Lung (tissue), 12 donors: ENCODE measurements around the gene FER1L5. TPM values are rescaled to one million over a fixed set of nuclear protein-coding genes. Genes with fewer than 3 reads are reported as not detected.

Source experiments
- ATAC-seq: fragments of 200-7000 bp; cut with Tn5 transposase; one replicate; pipeline ENCODE4 v1.9.1; 2020; ENCODE audit warnings: moderate number of reproducible peaks; ENCODE audit not compliant: insufficient read depth, low FRiP score
- DNase-seq, 3 donors: peaks; one replicate each; pipeline ENCODE4 v3.0.0-alpha.2; 2013 to 2017
- H3K27ac ChIP-seq, 2 donors: one replicate each; pipeline ENCODE4 v1.5.1; 2013; ENCODE audit warnings: mild to moderate bottlenecking in 2 of 2, moderate library complexity in 2 of 2, control low read depth in 1 of 2, inconsistent platforms in 1 of 2, low read depth in 1 of 2, low read length in 1 of 2
- H3K27me3 ChIP-seq, 3 donors: one replicate each; pipeline ENCODE4 v1.5.1; 2013; ENCODE audit warnings: low read length in 2 of 3; ENCODE audit not compliant: control insufficient read depth in 3 of 3, insufficient read depth in 3 of 3
- H3K36me3 ChIP-seq, 4 donors: one replicate each; pipeline ENCODE4 v1.5.1; 2013; ENCODE audit warnings: low read length in 4 of 4, mild to moderate bottlenecking in 1 of 4, moderate library complexity in 1 of 4; ENCODE audit not compliant: control insufficient read depth in 4 of 4, insufficient read depth in 4 of 4
- H3K4me1 ChIP-seq, 5 donors: one replicate each; pipeline ENCODE4 v1.5.1; 2013; ENCODE audit warnings: low read length in 5 of 5, mild to moderate bottlenecking in 2 of 5, moderate library complexity in 1 of 5; ENCODE audit not compliant: control insufficient read depth in 5 of 5, insufficient read depth in 5 of 5
- H3K4me3 ChIP-seq: one replicate; pipeline ENCODE4 v1.5.1; 2013; ENCODE audit warnings: mild to moderate bottlenecking, control low read depth, moderate library complexity
- H3K9ac ChIP-seq, 2 donors: one replicate each; pipeline ENCODE4 v1.5.1; 2013; ENCODE audit warnings: low read length in 2 of 2, control low read depth in 1 of 2; ENCODE audit not compliant: insufficient read depth in 1 of 2
- H3K9me3 ChIP-seq, 4 donors: one replicate each; pipeline ENCODE4 v1.5.1; 2013; ENCODE audit warnings: low read length in 3 of 4, mild to moderate bottlenecking in 1 of 4, moderate library complexity in 1 of 4; ENCODE audit not compliant: control insufficient read depth in 4 of 4, insufficient read depth in 3 of 4
- WGBS, 2 donors: extraction: QIAGEN DNeasy Blood & Tissue Kit; methylation state at CpG; one replicate each; pipeline ENCODE4 v1.1.7; 2013; 5-methylcytosine and 5-hydroxymethylcytosine counted together
- polyA plus RNA-seq, 2 donors: library from polyadenylated mRNA; stranded (reverse); fragments of 200-250 nt; gene quantifications; one replicate each; pipeline ENCODE4 v1.2.1, GENCODE V29; 2013
- total RNA-seq, 2 donors: library from RNA; depleted of rRNA in 1 of 2; stranded (reverse); fragments of >200 nt in 1 of 2; gene quantifications; one replicate each; pipeline ENCODE4 v1.2.1, GENCODE V29; 2014 to 2021
- TF ChIP-seq, protein P1 (sequence below): IDR thresholded peaks from 2 replicates; pipeline ENCODE4 v1.5.1; 2012; ENCODE audit warnings: mild to moderate bottlenecking; ENCODE audit errors: control extremely low read depth, extremely low read depth
- donor health status: control.
- donor health status: control.
- donor health status: Bipolar disorder and iron deficiency.
- donor health status: healthy.
- donor health status: DM: yes; HTN: yes; CAD: no.

Gene FER1L5
- total and polyA plus RNA-seq, 4 donors = 0.09 to 0.77 (median 0.40) TPM

GRCh38 chr2:96625571-96626552 is 16.7 kb upstream of the FER1L5 start:
- H3K9me3 ChIP-seq = no peaks in the 10 kb centered on the region
- no peaks in the 10 kb centered on the region for H3K27me3 ChIP-seq
- no peak overlapping the region for H3K9ac ChIP-seq
- peak in 2 of 3 donors; percentile 34 to 50 for DNase-seq
- peaks cover 4 to 15% (median 6%) of the 10 kb centered on the region in 5 donors for H3K4me1 ChIP-seq
- no peak overlapping the region for H3K4me3 ChIP-seq
- WGBS, 2 donors = 44 to 58% methylated on average over 5 of the region's 5 CpGs
- no peak overlapping the region for H3K27ac ChIP-seq
- TF ChIP-seq, protein P1, sequence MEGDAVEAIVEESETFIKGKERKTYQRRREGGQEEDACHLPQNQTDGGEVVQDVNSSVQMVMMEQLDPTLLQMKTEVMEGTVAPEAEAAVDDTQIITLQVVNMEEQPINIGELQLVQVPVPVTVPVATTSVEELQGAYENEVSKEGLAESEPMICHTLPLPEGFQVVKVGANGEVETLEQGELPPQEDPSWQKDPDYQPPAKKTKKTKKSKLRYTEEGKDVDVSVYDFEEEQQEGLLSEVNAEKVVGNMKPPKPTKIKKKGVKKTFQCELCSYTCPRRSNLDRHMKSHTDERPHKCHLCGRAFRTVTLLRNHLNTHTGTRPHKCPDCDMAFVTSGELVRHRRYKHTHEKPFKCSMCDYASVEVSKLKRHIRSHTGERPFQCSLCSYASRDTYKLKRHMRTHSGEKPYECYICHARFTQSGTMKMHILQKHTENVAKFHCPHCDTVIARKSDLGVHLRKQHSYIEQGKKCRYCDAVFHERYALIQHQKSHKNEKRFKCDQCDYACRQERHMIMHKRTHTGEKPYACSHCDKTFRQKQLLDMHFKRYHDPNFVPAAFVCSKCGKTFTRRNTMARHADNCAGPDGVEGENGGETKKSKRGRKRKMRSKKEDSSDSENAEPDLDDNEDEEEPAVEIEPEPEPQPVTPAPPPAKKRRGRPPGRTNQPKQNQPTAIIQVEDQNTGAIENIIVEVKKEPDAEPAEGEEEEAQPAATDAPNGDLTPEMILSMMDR = no peak
- H3K36me3 ChIP-seq = peaks cover 10 to 28% (median 13%) of the 10 kb centered on the region in 4 donors
- ATAC-seq = no peak

DNA sequence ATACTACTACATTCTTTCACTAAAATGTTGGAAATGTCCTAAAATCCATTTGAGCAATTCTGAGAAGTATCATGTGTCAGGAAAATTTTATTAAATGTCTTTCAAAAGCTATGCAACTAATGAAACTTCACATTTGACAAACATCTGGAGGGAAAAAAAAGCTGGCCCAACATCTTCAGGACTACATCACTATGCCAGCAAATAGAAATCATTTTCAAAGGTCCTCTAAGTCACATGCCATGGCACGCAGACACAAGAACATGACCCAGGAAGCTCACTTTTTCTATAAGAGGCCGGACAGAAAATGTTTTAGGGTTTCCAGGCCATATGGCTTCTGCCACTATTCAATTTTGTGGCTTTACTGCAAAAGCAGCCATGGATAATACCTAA is 16.0 kb upstream of the FER1L5 start:
- H3K4me3 ChIP-seq = no peak overlapping the region
- H3K9me3 ChIP-seq = no peaks in the 10 kb centered on the region
- H3K27me3 ChIP-seq = no peaks in the 10 kb centered on the region
- H3K4me1 ChIP-seq = peaks cover 4 to 15% (median 6%) of the 10 kb centered on the region in 5 donors
- H3K27ac ChIP-seq = no peak overlapping the region
- DNase-seq = peak in 1 of 3 donors; percentile 41
- no peak for ATAC-seq
- TF ChIP-seq, protein P1 = no peak
- no peak overlapping the region for H3K9ac ChIP-seq
- 58 to 67% methylated on average over 2 of the region's 2 CpGs for WGBS, 2 donors
- peaks cover 10 to 33% (median 15%) of the 10 kb centered on the region in 4 donors for H3K36me3 ChIP-seq

DNA sequence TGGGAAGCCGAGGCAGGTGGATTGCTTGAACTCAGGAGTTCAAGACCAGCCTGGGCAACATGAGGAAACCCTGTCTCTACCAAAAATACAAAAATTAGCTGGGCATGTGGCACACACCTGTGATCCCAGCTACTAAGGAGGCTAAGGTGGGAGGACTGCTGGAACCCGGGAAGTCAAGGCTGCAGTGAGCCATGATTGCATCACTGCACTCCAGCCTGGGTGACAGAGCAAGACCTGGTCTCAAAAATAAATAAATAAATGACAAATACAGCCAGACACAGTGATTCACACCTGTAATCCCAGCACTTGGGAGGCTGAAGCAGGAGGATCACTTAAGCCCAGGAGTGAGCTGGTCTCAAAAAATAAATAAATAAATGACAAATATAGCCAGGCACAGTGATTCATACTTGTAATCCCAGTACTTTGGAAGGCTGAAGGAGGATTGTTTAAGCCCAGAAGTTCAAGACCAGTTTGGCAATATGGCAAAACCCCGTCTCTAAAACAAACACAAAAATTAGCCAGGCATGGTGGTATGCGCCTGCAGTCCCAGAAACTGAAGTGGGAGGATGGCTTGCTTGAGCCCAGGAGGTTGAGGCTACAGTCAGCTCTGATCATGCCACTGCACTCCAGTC is 10.6 kb upstream of the FER1L5 start:
- H3K4me3 ChIP-seq = no peak overlapping the region
- ATAC-seq (peak; percentile 44), DNase-seq (no peak)
- 78 to 86% methylated on average over 4 of the region's 4 CpGs for WGBS, 2 donors
- H3K27ac ChIP-seq = peak overlapping the region in 1 of 2 donors; percentile 59
- TF ChIP-seq, protein P1 = no peak
- peaks cover 0 to 12% (median 6%) of the 10 kb centered on the region in 5 donors for H3K4me1 ChIP-seq
- no peak overlapping the region for H3K9ac ChIP-seq
- peaks cover 13 to 29% (median 17%) of the 10 kb centered on the region in 4 donors for H3K36me3 ChIP-seq
- no peaks in the 10 kb centered on the region for H3K9me3 ChIP-seq
- H3K27me3 ChIP-seq = no peaks in the 10 kb centered on the region
